NCI-H146 treated with DMSO at 0.1 percent for 48 hours (cell line): ENCODE data around the gene IL37.
"Not testable (repeated sequence)": the region's sequence is repeated elsewhere in the genome, so short reads cannot be mapped to it uniquely, and the experiment has no call there.

ENCODE experiments used
- DNase-seq: peaks from one replicate; lab custom pipeline; 2025; ENCODE audit not compliant: unreplicated experiment; lab: John Stamatoyannopoulos, UW

IL37 gene

GRCh38 chr2:112887964-112888749 is 22.8 kb upstream of the IL37 start:
- DNase-seq = no peak

DNA sequence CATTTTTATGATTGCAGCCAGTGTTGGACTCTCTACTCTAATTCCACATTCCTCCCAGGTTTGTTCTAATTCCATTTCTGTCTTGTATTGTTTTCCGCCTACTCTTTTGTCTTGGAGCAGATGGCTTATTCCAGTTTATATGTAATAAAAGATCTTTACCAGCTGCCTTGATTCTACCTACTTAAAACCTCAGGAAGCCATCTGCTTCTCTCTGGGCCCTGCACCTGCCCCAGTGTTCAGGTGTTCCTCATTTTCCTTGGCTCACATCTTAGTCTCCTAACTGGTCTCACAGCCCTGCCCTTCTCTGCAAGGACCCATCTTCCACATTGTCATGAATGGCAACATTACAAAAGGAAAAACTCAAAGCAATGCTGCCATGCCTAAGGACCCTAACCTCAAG is 21.0 kb upstream of the IL37 start:
- DNase-seq = no peak

DNA sequence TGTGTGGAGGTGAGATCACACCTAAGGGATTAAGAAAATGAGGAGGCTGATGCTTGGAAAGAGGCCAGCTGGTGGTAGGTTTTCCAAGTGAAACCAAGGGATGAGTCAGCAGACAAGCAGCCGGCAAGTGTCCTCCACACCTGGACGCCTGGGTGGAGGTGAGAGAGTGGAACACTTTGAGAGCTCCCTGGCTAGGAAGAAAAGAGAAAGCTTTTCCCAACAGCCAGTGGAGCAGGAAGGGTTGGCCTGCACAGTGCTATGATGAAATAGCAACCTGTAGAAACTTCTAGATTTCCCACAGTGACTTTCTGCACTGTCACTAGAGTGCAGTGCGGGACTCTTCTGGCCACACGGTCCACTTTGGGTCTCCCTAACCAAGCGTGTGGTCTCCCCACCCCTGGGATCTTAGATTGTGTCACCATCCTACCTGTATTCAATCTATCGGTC is 19.6 kb upstream of the IL37 start:
- DNase-seq = no peak

- DNase-seq = no peak
These were observed 17.2 kb upstream of the IL37 start for GRCh38 chr2:112893752-112894151.

GRCh38 chr2:112896909-112897623 is 13.9 kb upstream of the IL37 start:
- no peak for DNase-seq

DNA sequence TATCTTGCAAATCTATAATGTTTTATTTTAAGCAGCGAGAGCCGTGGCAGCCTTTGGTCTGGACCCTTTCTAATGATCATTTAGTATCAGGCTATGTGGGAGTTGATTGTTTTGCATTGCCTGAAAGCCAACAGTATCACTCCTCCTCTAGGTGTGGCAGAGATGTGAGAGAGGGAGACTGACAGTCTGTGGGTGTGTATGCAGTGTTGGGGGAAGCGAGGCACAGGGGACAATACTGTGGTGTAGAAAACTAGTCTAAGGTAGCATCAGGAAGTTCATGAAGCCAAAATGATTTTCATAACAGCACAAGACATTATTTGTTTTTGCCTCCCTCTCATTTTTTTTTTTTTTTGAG is 13.4 kb upstream of the IL37 start:
- DNase-seq = no peak

- not testable (repeated sequence) for DNase-seq
These were observed 9.4 kb upstream of the IL37 start for GRCh38 chr2:112901431-112902065.

- no peak for DNase-seq
These were observed 8.1 kb upstream of the IL37 start for GRCh38 chr2:112902816-112903215.

DNA sequence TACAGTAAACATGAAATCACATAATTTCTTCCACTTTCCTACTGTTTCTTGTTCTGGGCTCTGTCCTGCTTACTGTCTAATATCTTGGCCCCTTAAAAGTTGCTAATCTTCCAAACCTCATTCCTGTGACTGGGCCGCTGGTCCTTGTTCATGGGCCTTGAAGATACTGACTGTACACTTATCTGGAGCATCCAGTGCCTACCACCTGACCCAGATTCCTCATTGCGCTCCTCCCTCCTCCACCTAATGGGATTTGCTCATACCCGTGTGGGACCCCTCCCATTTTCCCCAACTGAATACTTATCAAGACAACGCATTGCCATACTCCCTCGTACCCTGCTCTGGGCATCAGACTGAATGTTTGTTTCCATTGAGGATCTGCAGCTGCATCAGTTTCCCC is 6.1 kb upstream of the IL37 start:
- DNase-seq = no peak

GRCh38 chr2:112906276-112906675 is 4.7 kb upstream of the IL37 start:
- DNase-seq = no peak

DNA sequence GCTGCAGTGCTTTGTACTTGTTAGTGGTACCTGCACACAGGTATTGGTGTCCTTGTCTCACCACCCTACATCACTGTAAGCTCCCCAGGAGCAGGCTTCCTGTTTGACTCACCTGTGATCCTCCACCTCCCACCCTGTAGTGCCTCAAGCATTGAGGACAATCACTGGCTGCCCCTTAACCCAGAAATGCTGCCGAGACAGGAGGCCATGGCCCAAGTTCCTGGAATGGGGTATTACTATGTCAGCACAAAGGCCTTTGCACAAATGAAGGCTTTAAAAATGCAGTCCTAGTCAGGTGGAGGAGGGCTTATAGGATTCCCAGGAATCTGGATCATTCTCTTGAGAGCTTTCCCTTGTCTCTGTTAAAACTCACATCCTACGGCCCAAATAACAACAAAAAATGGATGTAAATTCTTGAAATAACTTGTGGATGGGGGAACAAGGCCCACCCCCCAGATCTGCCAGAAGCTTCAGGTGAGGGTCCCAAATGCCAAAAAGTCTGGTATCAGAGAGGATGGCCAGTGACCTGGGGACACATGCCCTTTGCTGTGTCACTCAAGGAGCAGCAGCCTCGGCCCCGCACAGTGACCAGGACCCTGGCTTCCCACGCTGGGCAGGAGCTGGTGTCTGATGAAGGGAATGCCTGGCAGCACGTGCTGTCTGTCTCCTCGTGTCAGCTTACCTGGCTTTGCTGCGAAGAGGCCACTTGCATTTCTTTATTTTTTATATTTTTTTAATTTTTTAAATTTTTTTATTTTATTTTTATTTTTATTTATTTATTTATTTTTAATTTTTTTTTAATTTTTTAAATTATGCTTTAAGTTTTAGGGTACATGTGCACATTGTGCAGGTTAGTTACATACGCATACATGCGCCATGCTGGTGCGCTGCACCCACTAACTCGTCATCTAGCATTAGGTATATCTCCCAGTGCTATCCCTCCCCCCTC is 3.7 kb upstream of the IL37 start:
- no peak for DNase-seq

DNA sequence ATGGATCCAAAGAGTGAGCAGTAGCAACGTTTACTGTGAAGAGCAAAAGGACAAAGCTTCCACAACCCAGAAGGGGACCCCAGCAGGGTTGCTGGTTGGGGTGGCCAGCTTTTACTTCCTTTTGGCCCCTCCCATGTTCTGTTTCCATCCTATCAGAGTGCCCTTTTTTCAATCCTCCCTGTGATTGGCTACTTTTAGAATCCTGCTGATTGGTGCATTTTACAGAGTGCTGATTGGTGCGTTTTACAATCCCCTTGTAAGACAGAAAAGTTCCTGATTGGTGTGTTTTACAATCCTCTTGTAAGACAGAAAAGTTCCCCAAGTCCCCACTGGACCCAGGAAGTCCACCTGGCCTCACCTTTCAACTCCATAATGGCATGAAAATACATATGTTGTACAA is 2.4 kb upstream of the IL37 start:
- DNase-seq = not testable (repeated sequence)

DNA sequence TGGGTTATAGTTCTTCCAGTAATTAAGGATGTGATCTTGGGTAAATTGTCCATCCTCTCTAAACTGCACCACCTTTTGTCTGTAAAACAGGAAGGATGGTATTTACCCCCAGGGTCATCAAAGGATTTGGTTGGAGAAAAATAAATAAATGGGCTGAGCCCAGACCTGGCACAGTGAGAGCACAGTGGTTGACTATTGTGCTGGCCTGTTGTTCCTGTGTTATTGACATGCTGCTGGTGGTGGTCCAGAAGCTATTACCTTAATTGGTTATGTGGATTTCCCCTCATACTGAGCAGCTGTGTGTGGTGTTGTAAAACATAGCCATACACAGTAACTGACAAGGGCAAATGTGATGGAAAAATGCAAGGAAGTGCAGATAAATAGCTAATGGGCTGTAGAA is 746 bp upstream of the IL37 start:
- no peak for DNase-seq

DNA sequence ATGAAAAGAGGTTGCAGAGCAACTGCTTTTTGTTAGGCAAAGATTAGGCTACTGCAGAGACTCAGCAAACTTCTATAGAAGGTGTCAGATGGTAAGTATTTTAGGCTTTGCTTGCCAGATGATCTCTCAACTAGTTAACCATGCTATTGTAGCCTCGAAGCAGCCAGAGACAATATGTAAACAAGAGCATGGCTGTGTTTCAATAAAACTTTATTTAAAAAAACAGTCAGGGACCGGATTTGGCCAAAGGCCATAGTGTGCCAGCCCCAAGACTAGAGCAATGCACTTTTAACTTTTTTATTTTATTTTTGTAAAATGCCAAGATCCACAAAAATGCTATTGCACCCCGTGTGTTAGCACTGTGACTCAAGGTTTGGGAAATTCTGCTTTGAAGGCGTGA is 1.4 kb downstream of the IL37 start:
- no peak for DNase-seq

GRCh38 chr2:112915300-112916144 is 4.6 kb downstream of the IL37 start:
- DNase-seq = no peak

DNA sequence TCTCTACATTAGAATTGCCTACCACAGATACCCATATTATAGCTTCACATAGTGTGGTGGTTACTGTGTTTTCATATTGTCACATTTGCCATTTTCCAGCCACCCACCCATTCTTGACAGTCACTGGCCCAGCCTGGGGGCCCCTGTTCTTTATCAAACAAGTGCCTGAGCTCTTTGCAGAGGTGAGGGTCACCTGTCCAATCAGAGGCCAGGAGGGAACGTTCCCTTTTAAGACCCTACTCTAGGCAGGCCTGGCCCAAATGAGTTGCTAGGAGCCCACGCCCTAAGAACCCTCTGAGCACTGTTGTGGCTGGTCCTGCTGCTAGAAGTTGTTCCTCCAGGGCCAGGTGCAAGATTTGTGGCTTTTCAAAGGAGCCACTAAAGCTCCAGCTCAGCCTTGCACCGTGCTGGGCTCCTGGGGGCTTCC is 5.2 kb downstream of the IL37 start:
- no peak for DNase-seq

DNA sequence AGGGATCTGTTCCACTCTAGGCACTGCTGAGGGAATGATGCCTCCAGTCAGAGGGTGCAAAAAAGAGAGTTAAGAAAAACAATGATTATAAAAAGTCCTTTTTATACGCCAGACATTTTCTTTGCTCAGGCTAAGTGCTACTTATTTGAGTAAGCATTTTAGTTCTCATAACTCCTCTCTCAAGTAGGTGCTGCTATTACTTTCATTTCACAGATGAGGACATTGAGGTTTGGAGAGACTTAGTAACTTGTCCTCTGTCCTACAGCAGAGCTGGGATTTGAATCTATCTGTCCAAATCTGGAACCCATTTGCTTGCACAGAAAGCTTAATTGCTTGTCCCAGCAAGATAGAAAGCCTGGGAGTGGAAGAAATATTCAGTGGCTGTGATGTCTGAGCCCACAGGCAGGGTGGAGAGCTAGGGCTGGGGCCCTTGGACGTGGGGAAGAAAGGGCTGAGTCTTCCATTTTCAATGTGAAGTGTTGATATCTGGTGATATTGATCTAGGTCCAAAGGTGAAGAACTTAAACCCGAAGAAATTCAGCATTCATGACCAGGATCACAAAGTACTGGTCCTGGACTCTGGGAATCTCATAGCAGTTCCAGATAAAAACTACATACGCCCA is 5.8 kb downstream of the IL37 start:
- no peak for DNase-seq

DNA sequence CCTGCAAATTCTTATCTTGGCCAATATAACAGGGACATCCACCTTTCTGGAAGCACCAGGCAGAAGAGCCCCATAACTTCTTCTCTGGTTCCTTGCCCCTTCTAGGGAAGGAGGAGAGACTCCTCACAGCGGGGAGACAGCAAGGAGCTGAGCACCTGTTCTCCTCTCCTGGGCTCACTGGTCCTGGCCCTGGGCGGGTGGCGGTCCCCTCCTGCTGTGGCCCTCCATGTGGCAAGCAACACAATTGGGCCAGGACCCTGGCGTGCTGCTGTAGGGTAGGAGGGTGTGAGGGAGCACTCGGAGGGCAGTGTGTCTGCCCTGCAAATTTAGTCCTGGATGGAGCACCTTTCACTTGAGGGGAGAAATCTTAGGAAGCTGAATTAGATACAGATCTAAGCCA is 6.9 kb downstream of the IL37 start:
- no peak for DNase-seq

GRCh38 chr2:112918256-112918655 is 7.3 kb downstream of the IL37 start:
- DNase-seq = no peak

- DNase-seq = no peak
These were observed 8.1 kb downstream of the IL37 start for GRCh38 chr2:112919086-112919485.
